Measurements from ENCODE around the gene NOS2. TPM values are rescaled to one million over a fixed set of nuclear protein-coding genes. Genes with fewer than 3 reads are reported as not detected.

NOS2 gene
- total and polyA plus RNA-seq, 4 donors, result 0.30 to 2.2 (median 0.89) TPM

GRCh38 chr17:27759528-27759927 is 40.8 kb downstream of the NOS2 start:
- Histone ChIP-seq H3K4me1 (ENCODE audit: control insufficient read depth in 5 of 5, insufficient read depth in 5 of 5, low read length in 5 of 5) (no peaks in the 10 kb centered on the region), H3K4me3 (no peak overlapping the region), H3K36me3 (ENCODE audit: control insufficient read depth in 4 of 4, insufficient read depth in 4 of 4, low read length in 4 of 4) (no peaks in the 10 kb centered on the region), H3K9me3 (ENCODE audit: control insufficient read depth in 4 of 4, insufficient read depth in 3 of 4, low read length in 3 of 4) (no peaks in the 10 kb centered on the region), H3K9ac (ENCODE audit: insufficient read depth in 1 of 2, low read length in 2 of 2) (no peak overlapping the region), H3K27me3 (ENCODE audit: control insufficient read depth in 3 of 3, insufficient read depth in 3 of 3, low read length in 2 of 3) (no peaks in the 10 kb centered on the region), H3K27ac (ENCODE audit: low read depth in 1 of 2, low read length in 1 of 2) (no peak overlapping the region)
- no peak for DNase-seq
- TF ChIP-seq, protein P1, sequence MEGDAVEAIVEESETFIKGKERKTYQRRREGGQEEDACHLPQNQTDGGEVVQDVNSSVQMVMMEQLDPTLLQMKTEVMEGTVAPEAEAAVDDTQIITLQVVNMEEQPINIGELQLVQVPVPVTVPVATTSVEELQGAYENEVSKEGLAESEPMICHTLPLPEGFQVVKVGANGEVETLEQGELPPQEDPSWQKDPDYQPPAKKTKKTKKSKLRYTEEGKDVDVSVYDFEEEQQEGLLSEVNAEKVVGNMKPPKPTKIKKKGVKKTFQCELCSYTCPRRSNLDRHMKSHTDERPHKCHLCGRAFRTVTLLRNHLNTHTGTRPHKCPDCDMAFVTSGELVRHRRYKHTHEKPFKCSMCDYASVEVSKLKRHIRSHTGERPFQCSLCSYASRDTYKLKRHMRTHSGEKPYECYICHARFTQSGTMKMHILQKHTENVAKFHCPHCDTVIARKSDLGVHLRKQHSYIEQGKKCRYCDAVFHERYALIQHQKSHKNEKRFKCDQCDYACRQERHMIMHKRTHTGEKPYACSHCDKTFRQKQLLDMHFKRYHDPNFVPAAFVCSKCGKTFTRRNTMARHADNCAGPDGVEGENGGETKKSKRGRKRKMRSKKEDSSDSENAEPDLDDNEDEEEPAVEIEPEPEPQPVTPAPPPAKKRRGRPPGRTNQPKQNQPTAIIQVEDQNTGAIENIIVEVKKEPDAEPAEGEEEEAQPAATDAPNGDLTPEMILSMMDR (IDR thresholded peaks at IDR 0.05; ENCODE audit: control extremely low read depth, extremely low read depth), result no peak
- WGBS, 2 donors, result 90 to 91% methylated on average over 14 of the region's 14 CpGs
- no peak for ATAC-seq (ENCODE audit: insufficient read depth, low FRiP score)

GRCh38 chr17:27756467-27757371 is 43.6 kb downstream of the NOS2 start:
- DNase-seq (peak; percentile 34 to 65 (median 56)), ATAC-seq (ENCODE audit: insufficient read depth, low FRiP score) (no peak)
- peaks cover 0 to 7% (median under 1%) of the 10 kb centered on the region in 5 donors for H3K4me1 ChIP-seq (ENCODE audit: control insufficient read depth in 5 of 5, insufficient read depth in 5 of 5, low read length in 5 of 5)
- no peak overlapping the region for H3K4me3 ChIP-seq
- 77 to 78% methylated on average over 17 of the region's 17 CpGs for WGBS, 2 donors
- no peaks in the 10 kb centered on the region for H3K36me3 ChIP-seq (ENCODE audit: control insufficient read depth in 4 of 4, insufficient read depth in 4 of 4, low read length in 4 of 4)
- H3K27me3 ChIP-seq (ENCODE audit: control insufficient read depth in 3 of 3, insufficient read depth in 3 of 3, low read length in 2 of 3), result no peaks in the 10 kb centered on the region
- H3K9ac ChIP-seq (ENCODE audit: insufficient read depth in 1 of 2, low read length in 2 of 2), result no peak overlapping the region
- H3K27ac ChIP-seq (ENCODE audit: low read depth in 1 of 2, low read length in 1 of 2), result no peak overlapping the region
- no peaks in the 10 kb centered on the region for H3K9me3 ChIP-seq (ENCODE audit: control insufficient read depth in 4 of 4, insufficient read depth in 3 of 4, low read length in 3 of 4)
- TF ChIP-seq, protein P1 (IDR thresholded peaks at IDR 0.05; ENCODE audit: control extremely low read depth, extremely low read depth), result peak; percentile 79

GRCh38 chr17:27755706-27756466 is 44.4 kb downstream of the NOS2 start:
- ATAC-seq (ENCODE audit: insufficient read depth, low FRiP score) (no peak), DNase-seq (no peak)
- Histone ChIP-seq H3K4me1 (ENCODE audit: control insufficient read depth in 5 of 5, insufficient read depth in 5 of 5, low read length in 5 of 5) (peaks cover 0 to 9% (median 5%) of the 10 kb centered on the region in 5 donors), H3K9me3 (ENCODE audit: control insufficient read depth in 4 of 4, insufficient read depth in 3 of 4, low read length in 3 of 4) (no peaks in the 10 kb centered on the region), H3K27ac (ENCODE audit: low read depth in 1 of 2, low read length in 1 of 2) (no peak overlapping the region), H3K4me3 (no peak overlapping the region), H3K36me3 (ENCODE audit: control insufficient read depth in 4 of 4, insufficient read depth in 4 of 4, low read length in 4 of 4) (no peaks in the 10 kb centered on the region), H3K9ac (ENCODE audit: insufficient read depth in 1 of 2, low read length in 2 of 2) (no peak overlapping the region), H3K27me3 (ENCODE audit: control insufficient read depth in 3 of 3, insufficient read depth in 3 of 3, low read length in 2 of 3) (no peaks in the 10 kb centered on the region)
- 90 to 95% methylated on average over 28 of the region's 28 CpGs for WGBS, 2 donors
- TF ChIP-seq, protein P1 (IDR thresholded peaks at IDR 0.05; ENCODE audit: control extremely low read depth, extremely low read depth), result no peak
